Retinal pigment epithelial cell (primary cell): ENCODE data around the gene KCTD20.

Experiments used
- DNase-seq: peaks from one replicate; pipeline ENCODE4 v3.0.0-alpha.2; 2010; ENCODE audit warnings: low read depth
- H3K4me3 ChIP-seq: 2 replicates; pipeline ENCODE4 v1.5.1; 2011; ENCODE audit warnings: mild to moderate bottlenecking, low read length, control low read depth, moderate library complexity
- CTCF ChIP-seq: conservative IDR thresholded peaks from 2 replicates; pipeline ENCODE4 v1.5.1; 2011; ENCODE audit warnings: low read depth, low read length, control low read depth, inconsistent platforms

Gene KCTD20

GRCh38 chr6:36493319-36493718 lies 50.5 kb downstream of the KCTD20 start:
- no peak for TF ChIP-seq CTCF
- no peak for DNase-seq
- H3K4me3 ChIP-seq = no peak overlapping the region

GRCh38 chr6:36493859-36494258 lies 51.1 kb downstream of the KCTD20 start:
- no peak overlapping the region for H3K4me3 ChIP-seq
- no peak for DNase-seq
- no peak for TF ChIP-seq CTCF

GRCh38 chr6:36495086-36495485 lies 52.3 kb downstream of the KCTD20 start:
- TF ChIP-seq CTCF = no peak
- no peak for DNase-seq
- H3K4me3 ChIP-seq = no peak overlapping the region

GRCh38 chr6:36499918-36500317 lies 57.1 kb downstream of the KCTD20 start:
- TF ChIP-seq CTCF = no peak
- no peak overlapping the region for H3K4me3 ChIP-seq
- no peak for DNase-seq

- no peak for DNase-seq
- no peak overlapping the region for H3K4me3 ChIP-seq
- no peak for TF ChIP-seq CTCF
Measured at GRCh38 chr6:36501686-36502085, 58.9 kb downstream of the KCTD20 start.

GRCh38 chr6:36504181-36504580 lies 61.4 kb downstream of the KCTD20 start:
- DNase-seq = no peak
- H3K4me3 ChIP-seq = no peak overlapping the region
- no peak for TF ChIP-seq CTCF

- TF ChIP-seq CTCF = no peak
Measured at GRCh38 chr6:36504982-36505381, 62.2 kb downstream of the KCTD20 start.

More at GRCh38 chr6:36504982-36505381, 62.2 kb downstream of the KCTD20 start:
- H3K4me3 ChIP-seq = no peak overlapping the region
- no peak for DNase-seq
